CD4-positive, alpha-beta T cell (primary cell): ENCODE measurements around the gene TPGS2. TPM values are rescaled to one million over a fixed set of nuclear protein-coding genes. Genes with fewer than 3 reads are reported as not detected.

Experiments used
- ATAC-seq: fragments of 200-7000 bp; cut with Tn5 transposase; one replicate; pipeline ENCODE4 v1.10.0; 2022; ENCODE audit warnings: mild to moderate bottlenecking; ENCODE audit not compliant: poor library complexity
- CTCF ChIA-PET: fragments of 350-600 bp; sonication (Branson Sonifier 250); formaldehyde crosslinking; loops from one replicate; lab custom pipeline; 2021; ENCODE audit warnings: antibody characterized with exemption, inconsistent platforms; lab: Charles Lee
- POLR2A ChIA-PET: fragments of 350-600 bp; sonication (Branson Sonifier 250); formaldehyde crosslinking; loops from one replicate; lab custom pipeline; 2021; ENCODE audit warnings: antibody characterized with exemption, inconsistent platforms; lab: Charles Lee
- DNase-seq, 14 experiments: peaks; one replicate each; pipeline ENCODE4 v3.0.0-alpha.2; 2013 to 2020; ENCODE audit warnings: mixed read lengths in 2 of 14
- H3K27ac ChIP-seq, 2 donors: one replicate each; pipeline versions ENCODE4 v1.5.1 to v1.7.0; 2013; ENCODE audit warnings: low read length in 2 of 2, low read depth in 1 of 2, mild to moderate bottlenecking in 1 of 2
- H3K27me3 ChIP-seq, 2 experiments: 1 replicate in 1 of 2; 2 replicates in 1 of 2; pipeline versions ENCODE4 v1.6.1 to v1.7.0; 2013; ENCODE audit warnings: low read length in 2 of 2, control low read depth in 1 of 2, mild to moderate bottlenecking in 1 of 2, moderate library complexity in 1 of 2; ENCODE audit not compliant: insufficient read depth in 2 of 2, control insufficient read depth in 1 of 2
- H3K36me3 ChIP-seq: one replicate; pipeline ENCODE4 v1.6.1; 2013; ENCODE audit warnings: low read length, control low read depth; ENCODE audit not compliant: insufficient read depth
- H3K4me1 ChIP-seq: one replicate; pipeline ENCODE4 v1.6.1; 2013; ENCODE audit warnings: low read length, control low read depth; ENCODE audit not compliant: insufficient read depth
- H3K4me3 ChIP-seq: one replicate; pipeline ENCODE4 v1.5.1; 2013; ENCODE audit warnings: mild to moderate bottlenecking, low read length, moderate library complexity
- H3K9me3 ChIP-seq, 2 experiments: 1 replicate in 1 of 2; 2 replicates in 1 of 2; pipeline versions ENCODE4 v1.6.1 to v1.7.0; 2013; ENCODE audit warnings: low read length in 2 of 2, mild to moderate bottlenecking in 2 of 2, control low read depth in 1 of 2, moderate library complexity in 1 of 2; ENCODE audit not compliant: control insufficient read depth in 1 of 2, insufficient read depth in 1 of 2
- H3K27ac Mint-ChIP-seq: one replicate; pipeline ENCODE4 v1.8.0; 2020; ENCODE audit warnings: mixed read lengths
- H3K27me3 Mint-ChIP-seq: one replicate; pipeline ENCODE4 v1.8.0; 2021; ENCODE audit warnings: mixed read lengths
- H3K36me3 Mint-ChIP-seq: one replicate; pipeline ENCODE4 v1.8.0; 2021; ENCODE audit warnings: low read depth, mixed read lengths
- H3K4me1 Mint-ChIP-seq: one replicate; pipeline ENCODE4 v1.8.0; 2021; ENCODE audit warnings: low read depth, mixed read lengths
- H3K4me3 Mint-ChIP-seq: one replicate; pipeline ENCODE4 v1.8.0; 2020; ENCODE audit warnings: mild to moderate bottlenecking, mixed read lengths
- H3K9me3 Mint-ChIP-seq: one replicate; pipeline ENCODE4 v1.8.0; 2020; ENCODE audit warnings: mixed read lengths
- intact Hi-C, 2 experiments: fragments of 100-400 bp; cut with DNase I in 1 of 2; cut with micrococcal nuclease in 1 of 2; formaldehyde crosslinking; loops; one replicate each; pipeline versions ENCODE4 v1.15.1 to v1.9.0; 2023 to 2025; cut with DNase I, micrococcal nuclease
- total RNA-seq, 174 experiments: library from RNA in 2 of 174; stranded (reverse) in 2 of 174; gene quantifications; one replicate each; pipeline ENCODE4 v1.2.3 and lab custom pipeline; 2021 to 2026
- TF ChIP-seq, protein P1 (sequence below): fragments of 200-600 bp; IDR thresholded peaks from one replicate; pipeline ENCODE4 v1.8.0; 2022; ENCODE audit warnings: antibody characterized with exemption, mild to moderate bottlenecking

TPGS2 gene
- total RNA-seq, 2 experiments from 2014 or later = 16.4 to 19.0 TPM

DNA sequence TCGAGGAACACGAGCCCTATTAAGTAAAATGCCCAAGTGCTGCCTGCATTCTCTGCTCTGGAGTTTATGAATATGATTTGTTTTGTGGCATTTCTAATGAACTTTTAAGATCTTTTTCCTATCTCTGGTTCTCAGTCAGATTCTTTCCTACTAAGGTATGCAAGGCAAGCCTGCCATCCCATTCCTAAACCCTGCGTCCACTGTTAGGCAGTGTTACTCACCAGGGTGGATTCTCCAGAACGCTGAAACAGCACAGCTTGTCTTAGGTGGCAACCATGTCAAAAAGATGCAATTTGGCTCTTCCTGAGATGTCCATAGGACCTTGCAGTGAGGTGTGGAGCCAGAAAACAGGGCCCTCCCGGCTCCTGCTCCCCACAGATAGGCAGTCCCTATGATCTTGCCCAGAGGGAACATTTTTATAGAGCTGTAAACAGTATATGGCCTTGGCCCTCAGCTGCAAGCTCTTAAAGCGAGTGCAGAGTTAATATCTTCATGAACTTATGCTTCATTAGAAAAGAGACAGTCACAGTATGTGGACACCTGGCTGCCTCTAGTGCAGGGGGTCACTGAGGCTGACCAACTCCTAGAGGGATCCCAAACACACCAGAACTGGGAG, 84.4 kb downstream of the TPGS2 start:
- no peak overlapping the region for H3K4me3 ChIP-seq
- ChIA-PET CTCF (no interaction called here), POLR2A (no interaction called here)
- TF ChIP-seq, protein P1, sequence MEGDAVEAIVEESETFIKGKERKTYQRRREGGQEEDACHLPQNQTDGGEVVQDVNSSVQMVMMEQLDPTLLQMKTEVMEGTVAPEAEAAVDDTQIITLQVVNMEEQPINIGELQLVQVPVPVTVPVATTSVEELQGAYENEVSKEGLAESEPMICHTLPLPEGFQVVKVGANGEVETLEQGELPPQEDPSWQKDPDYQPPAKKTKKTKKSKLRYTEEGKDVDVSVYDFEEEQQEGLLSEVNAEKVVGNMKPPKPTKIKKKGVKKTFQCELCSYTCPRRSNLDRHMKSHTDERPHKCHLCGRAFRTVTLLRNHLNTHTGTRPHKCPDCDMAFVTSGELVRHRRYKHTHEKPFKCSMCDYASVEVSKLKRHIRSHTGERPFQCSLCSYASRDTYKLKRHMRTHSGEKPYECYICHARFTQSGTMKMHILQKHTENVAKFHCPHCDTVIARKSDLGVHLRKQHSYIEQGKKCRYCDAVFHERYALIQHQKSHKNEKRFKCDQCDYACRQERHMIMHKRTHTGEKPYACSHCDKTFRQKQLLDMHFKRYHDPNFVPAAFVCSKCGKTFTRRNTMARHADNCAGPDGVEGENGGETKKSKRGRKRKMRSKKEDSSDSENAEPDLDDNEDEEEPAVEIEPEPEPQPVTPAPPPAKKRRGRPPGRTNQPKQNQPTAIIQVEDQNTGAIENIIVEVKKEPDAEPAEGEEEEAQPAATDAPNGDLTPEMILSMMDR = no peak
- ATAC-seq = no peak
- H3K9me3 Mint-ChIP-seq = no peaks in the 10 kb centered on the region
- no peak overlapping the region for H3K4me3 Mint-ChIP-seq
- no peaks in the 10 kb centered on the region for H3K27me3 ChIP-seq
- H3K36me3 ChIP-seq = no peaks in the 10 kb centered on the region
- no peak overlapping the region for H3K27ac Mint-ChIP-seq
- no peak overlapping the region for H3K27ac ChIP-seq
- intact Hi-C loops = no loop called here
- H3K4me1 ChIP-seq = no peaks in the 10 kb centered on the region
- no peaks in the 10 kb centered on the region for H3K9me3 ChIP-seq
- H3K36me3 Mint-ChIP-seq = no peaks in the 10 kb centered on the region
- no peak for DNase-seq
- no peaks in the 10 kb centered on the region for H3K4me1 Mint-ChIP-seq
- no peaks in the 10 kb centered on the region for H3K27me3 Mint-ChIP-seq

Other genes with a start within 250 kb of the TPGS2 start
- gene KIAA1328, start 125 bp upstream of the TPGS2 start, total RNA-seq = 1 to 10 TPM; 8.7 to 9.4 TPM